DOHH2 (cell line): Measurements from ENCODE around the gene CACNB4.
"Not testable (repeated sequence)": the region's sequence is repeated elsewhere in the genome, so short reads cannot be mapped to it uniquely, and the experiment has no call there.

Experiments
- H3F3A ChIP-seq: fragments of 200-600 bp; sonication (generic), shearing (Covaris generic); 2 replicates; pipeline ENCODE4 v1.6.0; 2016; ENCODE audit warnings: antibody characterized with exemption, mild to moderate bottlenecking; ENCODE audit not compliant: control insufficient read depth, insufficient read depth
- H3K27ac ChIP-seq: fragments of 200-600 bp; sonication (generic); 2 replicates; pipeline ENCODE4 v1.5.1; 2014; ENCODE audit warnings: low read depth, mild to moderate bottlenecking, low read length, moderate library complexity
- H3K27me3 ChIP-seq: fragments of 200-600 bp; sonication (generic); 2 replicates; pipeline ENCODE4 v1.6.1; 2014; ENCODE audit warnings: mild to moderate bottlenecking, low read length, mixed read lengths; ENCODE audit not compliant: control insufficient read depth
- H3K36me3 ChIP-seq: fragments of 200-600 bp; sonication (generic); 2 replicates; pipeline ENCODE4 v1.6.1; 2014; ENCODE audit warnings: mild to moderate bottlenecking, low read length, moderate library complexity, mixed read lengths; ENCODE audit not compliant: control insufficient read depth
- H3K4me1 ChIP-seq: fragments of 200-600 bp; sonication (generic); 2 replicates; pipeline ENCODE4 v1.6.1; 2014; ENCODE audit warnings: mild to moderate bottlenecking, low read length, mixed read lengths; ENCODE audit not compliant: control insufficient read depth
- H3K4me2 ChIP-seq: fragments of 200-600 bp; sonication (generic); 2 replicates; pipeline ENCODE4 v1.6.0; 2014; ENCODE audit warnings: mild to moderate bottlenecking, low read length, moderate library complexity
- H3K4me3 ChIP-seq: fragments of 200-600 bp; sonication (generic); 2 replicates; pipeline ENCODE4 v1.5.1; 2014; ENCODE audit warnings: mild to moderate bottlenecking, low read length, mixed read lengths
- H3K79me2 ChIP-seq: fragments of 200-600 bp; sonication (generic); 2 replicates; pipeline ENCODE4 v1.6.1; 2014; ENCODE audit warnings: mild to moderate bottlenecking, low read length, mixed read lengths; ENCODE audit not compliant: control insufficient read depth
- H3K9me2 ChIP-seq: fragments of 200-600 bp; sonication (generic); replicated peaks from 2 replicates; pipeline ENCODE4 v1.6.1; 2014; ENCODE audit warnings: mild to moderate bottlenecking, low read length, mixed read lengths; ENCODE audit not compliant: control insufficient read depth
- H3K9me3 ChIP-seq: fragments of 200-600 bp; sonication (generic); 2 replicates; pipeline ENCODE4 v1.6.1; 2014; ENCODE audit warnings: antibody characterized with exemption, low read length, mixed read lengths; ENCODE audit not compliant: control insufficient read depth, insufficient read depth
- H4K20me1 ChIP-seq: fragments of 200-600 bp; sonication (generic); 2 replicates; pipeline ENCODE4 v1.6.0; 2014; ENCODE audit warnings: low read depth, mild to moderate bottlenecking, antibody characterized with exemption, low read length, moderate library complexity; ENCODE audit not compliant: control insufficient read depth, insufficient read depth
- EZH2phosphoT487 ChIP-seq: fragments of 200-600 bp; sonication (generic); IDR thresholded peaks from 2 replicates; pipeline ENCODE4 v1.6.1; 2017; ENCODE audit warnings: borderline replicate concordance, mild to moderate bottlenecking, antibody characterized with exemption, low read length, moderate library complexity, mixed read lengths
- TF ChIP-seq, protein P1 (sequence below): fragments of 200-600 bp; sonication (generic); IDR thresholded peaks from one replicate; pipeline ENCODE4 v1.5.1; 2014; ENCODE audit warnings: antibody characterized with exemption, mild to moderate bottlenecking, low read depth, low read length; ENCODE audit not compliant: poor library complexity, severe bottlenecking

CACNB4 gene

DNA sequence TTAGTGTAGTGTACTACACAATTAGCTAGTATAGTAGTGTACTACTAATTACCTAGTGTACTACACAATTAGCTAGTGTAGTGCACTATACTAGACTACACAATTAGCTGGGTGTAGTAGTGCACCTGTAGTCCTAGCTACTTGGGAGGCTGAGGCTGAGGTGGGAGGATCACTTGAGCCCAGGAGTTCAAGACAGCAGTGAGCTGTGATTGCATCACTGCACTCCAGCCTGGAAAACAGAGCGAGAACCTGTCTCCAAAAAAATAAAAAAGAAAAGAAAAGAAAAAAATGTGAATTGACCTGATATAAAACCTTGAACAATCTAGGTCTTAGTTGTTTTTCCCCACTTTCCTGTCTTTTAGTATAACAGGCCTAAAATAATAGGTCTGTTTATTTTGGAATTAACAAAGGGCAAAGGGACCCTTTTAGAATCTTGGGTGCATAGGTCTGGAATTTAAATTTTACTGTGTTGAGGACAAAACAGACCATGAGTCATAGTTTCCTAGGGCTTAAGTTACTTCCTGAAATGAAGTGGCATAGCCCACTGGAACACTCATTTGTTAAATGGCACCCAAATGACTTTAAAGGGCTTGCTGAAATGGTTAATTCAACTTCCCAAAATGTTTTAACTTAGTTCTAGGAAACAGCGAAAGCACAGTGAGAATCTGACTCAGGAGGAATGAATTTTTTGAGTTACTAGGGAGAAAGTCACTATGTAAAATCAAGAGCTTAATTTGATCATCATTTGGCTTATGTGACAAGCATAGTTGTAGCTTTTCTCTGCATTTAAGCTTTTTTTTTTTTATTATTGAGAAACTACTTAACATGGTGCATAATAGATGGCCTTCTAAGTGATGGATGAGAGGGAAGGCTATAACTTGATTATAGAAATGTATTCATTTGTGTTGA is 219.9 kb downstream of the CACNB4 start:
- Histone ChIP-seq H3K4me2 (no peak overlapping the region), H4K20me1 (no peaks in the 10 kb centered on the region), H3K27ac (no peak overlapping the region)

DNA sequence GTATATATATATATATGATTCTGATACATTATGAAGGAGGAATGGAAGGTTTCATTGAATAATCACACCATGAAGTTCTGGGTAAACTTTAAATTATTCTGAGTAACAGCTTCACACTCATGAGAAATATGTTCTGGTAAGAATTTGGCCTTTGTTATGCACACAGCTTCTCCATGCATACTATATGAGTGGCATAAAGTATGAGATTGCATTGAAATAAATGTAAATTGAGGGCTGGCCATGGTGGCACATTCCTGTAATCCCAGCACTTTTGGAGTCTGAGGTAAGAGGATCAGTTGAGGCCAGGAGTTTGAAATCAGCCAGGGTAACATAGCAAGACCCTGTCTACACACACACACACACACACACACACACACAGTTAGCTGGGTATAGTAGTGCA is 220.6 kb downstream of the CACNB4 start:
- Histone ChIP-seq H3K9me3 (no peaks in the 10 kb centered on the region), H3K4me2 (no peak overlapping the region), H3K4me3 (no peak overlapping the region), H3K4me1 (no peaks in the 10 kb centered on the region), H3K79me2 (no peaks in the 10 kb centered on the region), H3K9me2 (no peaks in the 10 kb centered on the region), H3K36me3 (no peaks in the 10 kb centered on the region), H4K20me1 (no peaks in the 10 kb centered on the region), H3K27me3 (peaks cover 3% of the 10 kb centered on the region; the same call in 1 of the 2 replicates), H3K27ac (no peak overlapping the region), H3F3A (no peaks in the 10 kb centered on the region)
- TF ChIP-seq EZH2phosphoT487 = no peak

More for the DNA sequence above, 219.9 kb downstream of the CACNB4 start:
- no peaks in the 10 kb centered on the region for H3K36me3 ChIP-seq
- H3K9me2 ChIP-seq = no peaks in the 10 kb centered on the region
- H3K79me2 ChIP-seq = no peaks in the 10 kb centered on the region
- no peak overlapping the region for H3K4me3 ChIP-seq
- TF ChIP-seq, protein P1, sequence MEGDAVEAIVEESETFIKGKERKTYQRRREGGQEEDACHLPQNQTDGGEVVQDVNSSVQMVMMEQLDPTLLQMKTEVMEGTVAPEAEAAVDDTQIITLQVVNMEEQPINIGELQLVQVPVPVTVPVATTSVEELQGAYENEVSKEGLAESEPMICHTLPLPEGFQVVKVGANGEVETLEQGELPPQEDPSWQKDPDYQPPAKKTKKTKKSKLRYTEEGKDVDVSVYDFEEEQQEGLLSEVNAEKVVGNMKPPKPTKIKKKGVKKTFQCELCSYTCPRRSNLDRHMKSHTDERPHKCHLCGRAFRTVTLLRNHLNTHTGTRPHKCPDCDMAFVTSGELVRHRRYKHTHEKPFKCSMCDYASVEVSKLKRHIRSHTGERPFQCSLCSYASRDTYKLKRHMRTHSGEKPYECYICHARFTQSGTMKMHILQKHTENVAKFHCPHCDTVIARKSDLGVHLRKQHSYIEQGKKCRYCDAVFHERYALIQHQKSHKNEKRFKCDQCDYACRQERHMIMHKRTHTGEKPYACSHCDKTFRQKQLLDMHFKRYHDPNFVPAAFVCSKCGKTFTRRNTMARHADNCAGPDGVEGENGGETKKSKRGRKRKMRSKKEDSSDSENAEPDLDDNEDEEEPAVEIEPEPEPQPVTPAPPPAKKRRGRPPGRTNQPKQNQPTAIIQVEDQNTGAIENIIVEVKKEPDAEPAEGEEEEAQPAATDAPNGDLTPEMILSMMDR = no peak
- no peak for TF ChIP-seq EZH2phosphoT487
- H3K27me3 ChIP-seq = no peaks in the 10 kb centered on the region
- H3K4me1 ChIP-seq = no peaks in the 10 kb centered on the region
- H3F3A ChIP-seq = no peaks in the 10 kb centered on the region
- no peaks in the 10 kb centered on the region for H3K9me3 ChIP-seq

DNA sequence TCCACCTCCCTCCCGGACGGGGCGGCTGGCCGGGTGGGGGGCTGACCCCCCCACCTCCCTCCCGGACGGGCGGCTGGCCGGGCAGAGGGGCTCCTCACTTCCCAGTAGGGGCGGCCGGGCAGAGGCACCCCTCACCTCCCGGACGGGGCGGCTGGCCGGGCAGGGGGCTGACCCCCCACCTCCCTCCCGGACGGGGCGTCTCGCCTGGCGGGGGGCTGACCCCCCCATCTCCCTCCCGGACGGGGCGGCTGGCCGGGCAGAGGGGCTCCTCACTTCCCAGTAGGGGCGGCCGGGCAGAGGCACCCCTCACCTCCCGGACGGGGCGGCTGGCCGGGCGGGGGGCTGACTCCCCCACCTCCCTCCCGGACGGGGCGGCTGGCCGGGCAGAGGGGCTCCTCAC is 223.2 kb downstream of the CACNB4 start:
- H4K20me1 ChIP-seq, H3K79me2 ChIP-seq, H3K9me2 ChIP-seq, H3K4me2 ChIP-seq, H3K4me3 ChIP-seq, H3K9me3 ChIP-seq, H3F3A ChIP-seq, H3K36me3 ChIP-seq, H3K4me1 ChIP-seq, H3K27ac ChIP-seq, H3K27me3 ChIP-seq: not testable (repeated sequence)

DNA sequence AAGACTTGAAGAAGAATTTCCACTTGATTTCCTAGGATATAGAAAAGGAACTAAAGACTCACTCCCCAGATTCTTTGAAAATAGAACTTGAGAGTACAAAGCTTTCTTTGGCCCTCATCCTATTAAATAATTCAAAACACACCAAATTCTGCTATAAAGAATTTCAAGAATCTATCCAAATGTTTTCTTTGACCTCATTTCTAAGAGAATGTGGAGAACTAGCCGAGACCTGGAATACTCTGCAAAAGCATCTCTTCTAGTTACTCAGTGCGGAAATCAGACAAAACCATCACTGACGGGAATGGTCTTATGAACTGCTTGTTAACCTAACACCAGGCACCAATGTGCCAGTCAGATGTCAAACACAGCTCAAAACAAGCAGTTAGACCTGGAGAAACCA is 226.4 kb downstream of the CACNB4 start:
- no peak for TF ChIP-seq EZH2phosphoT487
- TF ChIP-seq, protein P1 = no peak
- H3K79me2 ChIP-seq = no peaks in the 10 kb centered on the region
- no peaks in the 10 kb centered on the region for H4K20me1 ChIP-seq

More for the DNA sequence above, 226.4 kb downstream of the CACNB4 start:
- Histone ChIP-seq H3K9me3 (no peaks in the 10 kb centered on the region), H3K27ac (no peak overlapping the region), H3K4me3 (no peak overlapping the region), H3K4me1 (no peaks in the 10 kb centered on the region), H3F3A (no peaks in the 10 kb centered on the region), H3K36me3 (no peaks in the 10 kb centered on the region), H3K9me2 (no peaks in the 10 kb centered on the region), H3K4me2 (no peak overlapping the region), H3K27me3 (peaks cover 6% of the 10 kb centered on the region; the same call in 1 of the 2 replicates)
